ENCODE results near the gene SRC. TPM values are rescaled to one million over a fixed set of nuclear protein-coding genes. Genes with fewer than 3 reads are reported as not detected.

SRC gene
- total RNA-seq, 4 donors from 2014 or later, result 21.8 to 30.9 (median 25.1) TPM

DNA sequence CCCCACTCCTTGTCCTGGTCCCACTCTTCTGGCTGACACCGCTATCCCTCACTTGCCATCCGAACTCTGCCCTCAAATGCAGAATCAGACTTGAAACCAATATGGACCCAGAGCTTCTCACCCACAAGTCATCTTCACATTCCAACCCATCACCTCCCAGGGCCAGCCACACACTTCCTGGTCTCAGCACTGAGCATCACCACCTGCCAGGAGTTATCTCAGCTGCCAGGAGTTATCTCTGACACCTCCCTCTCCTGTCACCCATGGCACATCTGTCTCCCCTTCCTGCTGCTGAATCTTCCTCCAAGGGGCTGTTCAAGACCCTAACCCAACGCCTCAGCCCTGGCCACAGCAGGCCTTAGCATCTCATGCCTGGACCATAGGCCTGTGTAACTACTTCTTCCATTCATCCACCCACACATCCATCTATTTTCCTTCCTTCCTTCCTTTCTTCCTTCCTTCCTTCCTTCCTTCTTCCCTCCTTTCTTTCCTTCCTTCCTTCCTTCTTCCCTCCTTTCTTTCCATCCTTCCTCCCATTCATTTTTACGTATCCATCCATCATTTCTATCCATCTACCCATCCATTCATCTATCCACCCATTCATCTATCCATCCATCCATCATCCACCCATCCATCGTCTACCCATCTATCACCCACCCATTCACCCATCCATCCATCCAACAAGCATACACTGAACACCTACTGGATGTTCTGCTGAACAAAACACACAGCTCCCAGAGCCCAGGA lies 100.5 kb downstream of the SRC start:
- intact Hi-C loops (cut with DNase I; ENCODE audit: low total_unique reads), result no loop called here
- no peak overlapping the region for H3K4me3 ChIP-seq (ENCODE audit: low read depth, poor library complexity, severe bottlenecking)
- no peak for DNase-seq (ENCODE audit: low spot score in 2 of 2)
- WGBS, 2 donors, result 84 to 97% methylated on average over 5 of the region's 5 CpGs
- TF ChIP-seq, protein P1, sequence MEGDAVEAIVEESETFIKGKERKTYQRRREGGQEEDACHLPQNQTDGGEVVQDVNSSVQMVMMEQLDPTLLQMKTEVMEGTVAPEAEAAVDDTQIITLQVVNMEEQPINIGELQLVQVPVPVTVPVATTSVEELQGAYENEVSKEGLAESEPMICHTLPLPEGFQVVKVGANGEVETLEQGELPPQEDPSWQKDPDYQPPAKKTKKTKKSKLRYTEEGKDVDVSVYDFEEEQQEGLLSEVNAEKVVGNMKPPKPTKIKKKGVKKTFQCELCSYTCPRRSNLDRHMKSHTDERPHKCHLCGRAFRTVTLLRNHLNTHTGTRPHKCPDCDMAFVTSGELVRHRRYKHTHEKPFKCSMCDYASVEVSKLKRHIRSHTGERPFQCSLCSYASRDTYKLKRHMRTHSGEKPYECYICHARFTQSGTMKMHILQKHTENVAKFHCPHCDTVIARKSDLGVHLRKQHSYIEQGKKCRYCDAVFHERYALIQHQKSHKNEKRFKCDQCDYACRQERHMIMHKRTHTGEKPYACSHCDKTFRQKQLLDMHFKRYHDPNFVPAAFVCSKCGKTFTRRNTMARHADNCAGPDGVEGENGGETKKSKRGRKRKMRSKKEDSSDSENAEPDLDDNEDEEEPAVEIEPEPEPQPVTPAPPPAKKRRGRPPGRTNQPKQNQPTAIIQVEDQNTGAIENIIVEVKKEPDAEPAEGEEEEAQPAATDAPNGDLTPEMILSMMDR (IDR thresholded peaks at IDR 0.05), result no peak
- no peak for TF ChIP-seq POLR2A (IDR thresholded peaks at IDR 0.05)

DNA sequence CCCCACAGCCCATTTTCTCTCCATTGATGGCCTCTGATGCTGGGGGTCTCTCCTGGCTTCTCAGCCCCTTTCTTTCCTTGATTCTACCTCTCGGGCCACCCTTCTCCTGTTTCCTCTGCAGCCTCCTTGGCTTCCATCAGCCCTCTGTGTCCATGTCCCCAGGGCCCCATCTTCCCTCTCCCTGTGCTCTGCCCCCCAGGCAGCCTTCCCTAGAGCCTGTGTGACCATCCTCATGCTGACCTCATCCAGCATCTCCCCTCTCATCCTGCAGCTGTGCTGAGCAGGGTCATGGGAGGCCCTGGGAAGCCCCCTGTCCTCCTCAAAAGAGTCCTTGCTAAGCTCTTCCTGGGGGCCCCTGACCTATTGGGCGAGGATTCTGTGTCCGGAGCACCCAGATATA lies 101.7 kb downstream of the SRC start:
- TF ChIP-seq, protein P1 (IDR thresholded peaks at IDR 0.05), result no peak
- no peak for TF ChIP-seq POLR2A (IDR thresholded peaks at IDR 0.05)
- WGBS, 2 donors, result 91% methylated on average over 3 of the region's 3 CpGs
- intact Hi-C loops (cut with DNase I; ENCODE audit: low total_unique reads), result no loop called here
- no peak for DNase-seq (ENCODE audit: low spot score in 2 of 2)
- no peak overlapping the region for H3K4me3 ChIP-seq (ENCODE audit: low read depth, poor library complexity, severe bottlenecking)

GRCh38 chr20:37449276-37449675 lies 103.3 kb downstream of the SRC start:
- DNase-seq (ENCODE audit: low spot score in 2 of 2), result no peak
- intact Hi-C loops (cut with DNase I; ENCODE audit: low total_unique reads), result no loop called here

DNA sequence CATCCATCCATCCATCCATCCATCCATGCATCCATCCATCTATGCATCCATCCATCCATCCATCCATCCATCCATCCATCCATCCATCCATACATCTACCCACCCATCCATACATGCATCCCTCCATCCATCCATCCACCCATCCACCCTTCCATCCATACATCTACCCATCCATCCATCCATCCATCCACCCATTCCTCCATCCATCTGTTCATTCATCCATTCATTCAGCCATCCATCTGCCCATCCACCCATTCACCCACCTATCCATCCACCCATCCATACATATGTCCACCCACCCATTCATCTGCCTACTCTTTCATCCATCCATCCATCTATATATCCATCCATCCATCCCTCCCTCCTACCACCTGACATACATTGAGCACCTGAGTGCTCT lies 104.4 kb downstream of the SRC start:
- no peak for TF ChIP-seq POLR2A (IDR thresholded peaks at IDR 0.05)
- TF ChIP-seq, protein P1 (IDR thresholded peaks at IDR 0.05), result no peak
- DNase-seq (ENCODE audit: low spot score in 2 of 2), result no peak
- intact Hi-C loops (cut with DNase I; ENCODE audit: low total_unique reads), result no loop called here
- no peak overlapping the region for H3K4me3 ChIP-seq (ENCODE audit: low read depth, poor library complexity, severe bottlenecking)

More at GRCh38 chr20:37449276-37449675, 103.3 kb downstream of the SRC start:
- no peak overlapping the region for H3K4me3 ChIP-seq (ENCODE audit: low read depth, poor library complexity, severe bottlenecking)
- WGBS, 2 donors, result 69 to 74% methylated on average over 12 of the region's 12 CpGs
- TF ChIP-seq POLR2A (IDR thresholded peaks at IDR 0.05), result no peak
- TF ChIP-seq, protein P1 (IDR thresholded peaks at IDR 0.05), result no peak

- no peak overlapping the region for H3K4me3 ChIP-seq (ENCODE audit: low read depth, poor library complexity, severe bottlenecking)
- WGBS, 2 donors, result 96 to 98% methylated on average over 2 of the region's 2 CpGs
- intact Hi-C loops (cut with DNase I; ENCODE audit: low total_unique reads), result no loop called here
- TF ChIP-seq POLR2A (IDR thresholded peaks at IDR 0.05), result no peak
- TF ChIP-seq, protein P1 (IDR thresholded peaks at IDR 0.05), result no peak
- DNase-seq (ENCODE audit: low spot score in 2 of 2), result no peak
Observed at GRCh38 chr20:37451616-37452015, 105.7 kb downstream of the SRC start.

- WGBS, 2 donors, result 38 to 51% methylated on average over 3 of the region's 3 CpGs
- TF ChIP-seq, protein P1 (IDR thresholded peaks at IDR 0.05), result no peak
- no peak for TF ChIP-seq POLR2A (IDR thresholded peaks at IDR 0.05)
- H3K4me3 ChIP-seq (ENCODE audit: low read depth, poor library complexity, severe bottlenecking), result no peak overlapping the region
- intact Hi-C loops (cut with DNase I; ENCODE audit: low total_unique reads), result no loop called here
- DNase-seq (ENCODE audit: low spot score in 2 of 2), result no peak
Observed at GRCh38 chr20:37452236-37452635, 106.3 kb downstream of the SRC start.

All from lower leg skin (tissue), 4 donors.